WTC11 (cell line): ENCODE results near the gene RCAN3.

ENCODE experiments used
- JUN ChIP-seq: sonication (generic); formaldehyde crosslinking; IDR thresholded peaks from 2 replicates; pipeline ENCODE4 v1.8.0; 2023; ENCODE audit warnings: mild to moderate bottlenecking, missing genetic modification reagents
- KAT7 ChIP-seq: sonication (generic); formaldehyde crosslinking; IDR thresholded peaks from 2 replicates; pipeline ENCODE4 v1.8.1; 2023; ENCODE audit warnings: missing genetic modification reagents, mild to moderate bottlenecking, borderline replicate concordance
- NFYB ChIP-seq: sonication (generic); formaldehyde crosslinking; conservative IDR thresholded peaks from 2 replicates; pipeline ENCODE4 v1.8.0; 2022; ENCODE audit warnings: low read depth, missing genetic modification reagents
- NR2C2 ChIP-seq: sonication (generic); formaldehyde crosslinking; IDR thresholded peaks from 2 replicates; pipeline ENCODE4 v1.8.0; 2022; ENCODE audit warnings: mild to moderate bottlenecking, missing genetic modification reagents
- TEAD4 ChIP-seq: sonication (generic); formaldehyde crosslinking; IDR thresholded peaks from 2 replicates; pipeline ENCODE4 v1.8.0; 2022; ENCODE audit warnings: mild to moderate bottlenecking, missing genetic modification reagents
- ZBTB21 ChIP-seq: sonication (generic); formaldehyde crosslinking; IDR thresholded peaks from 2 replicates; pipeline ENCODE4 v1.8.1; 2023; ENCODE audit warnings: mild to moderate bottlenecking, missing genetic modification reagents, borderline replicate concordance
- TF ChIP-seq, protein P1 (sequence below): fragments of 200-600 bp; IDR thresholded peaks from 2 replicates; pipeline ENCODE4 v1.8.0; 2022; ENCODE audit warnings: antibody characterized with exemption
- TF ChIP-seq, protein P2 (sequence below): sonication (generic); formaldehyde crosslinking; IDR thresholded peaks from 2 replicates; pipeline ENCODE4 v1.8.1; 2023; ENCODE audit warnings: mild to moderate bottlenecking, missing genetic modification reagents, moderate library complexity
- TF ChIP-seq, protein P3 (sequence below): sonication (generic); formaldehyde crosslinking; IDR thresholded peaks from 2 replicates; pipeline ENCODE4 v1.8.1; 2023; ENCODE audit warnings: mild to moderate bottlenecking, missing genetic modification reagents
- TF ChIP-seq, protein P4 (sequence below): sonication (generic); formaldehyde crosslinking; IDR thresholded peaks from 2 replicates; pipeline ENCODE4 v1.8.0; 2022; ENCODE audit warnings: mild to moderate bottlenecking, missing genetic modification reagents
- TF ChIP-seq, protein P5 (sequence below): fragments of 250-450 bp; sonication (Bioruptor Pico); IDR thresholded peaks from 2 replicates; pipeline ENCODE4 v1.9.0; 2021; ENCODE audit warnings: mild to moderate bottlenecking

DNA sequence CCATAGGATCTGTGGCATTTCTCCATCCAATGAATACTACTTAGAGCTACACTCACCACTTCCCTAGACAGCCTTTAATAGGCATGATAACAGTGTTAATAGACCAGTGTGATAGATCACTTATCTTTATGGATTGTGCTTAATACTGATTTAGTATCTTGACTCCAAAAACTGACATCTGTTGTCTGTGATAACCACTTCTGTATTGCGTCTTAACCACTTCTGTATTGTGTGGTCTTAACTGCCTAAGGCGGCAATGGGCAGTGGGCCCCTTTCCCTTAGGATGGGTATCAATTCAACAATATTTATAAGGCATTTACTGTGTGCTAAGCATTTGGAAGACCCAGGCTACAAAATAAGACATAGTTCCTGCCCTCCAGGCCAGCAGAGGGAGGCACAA, 32.0 kb upstream of the RCAN3 start:
- TF ChIP-seq, protein P1, sequence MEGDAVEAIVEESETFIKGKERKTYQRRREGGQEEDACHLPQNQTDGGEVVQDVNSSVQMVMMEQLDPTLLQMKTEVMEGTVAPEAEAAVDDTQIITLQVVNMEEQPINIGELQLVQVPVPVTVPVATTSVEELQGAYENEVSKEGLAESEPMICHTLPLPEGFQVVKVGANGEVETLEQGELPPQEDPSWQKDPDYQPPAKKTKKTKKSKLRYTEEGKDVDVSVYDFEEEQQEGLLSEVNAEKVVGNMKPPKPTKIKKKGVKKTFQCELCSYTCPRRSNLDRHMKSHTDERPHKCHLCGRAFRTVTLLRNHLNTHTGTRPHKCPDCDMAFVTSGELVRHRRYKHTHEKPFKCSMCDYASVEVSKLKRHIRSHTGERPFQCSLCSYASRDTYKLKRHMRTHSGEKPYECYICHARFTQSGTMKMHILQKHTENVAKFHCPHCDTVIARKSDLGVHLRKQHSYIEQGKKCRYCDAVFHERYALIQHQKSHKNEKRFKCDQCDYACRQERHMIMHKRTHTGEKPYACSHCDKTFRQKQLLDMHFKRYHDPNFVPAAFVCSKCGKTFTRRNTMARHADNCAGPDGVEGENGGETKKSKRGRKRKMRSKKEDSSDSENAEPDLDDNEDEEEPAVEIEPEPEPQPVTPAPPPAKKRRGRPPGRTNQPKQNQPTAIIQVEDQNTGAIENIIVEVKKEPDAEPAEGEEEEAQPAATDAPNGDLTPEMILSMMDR = no peak
- no peak for TF ChIP-seq NFYB (CRISPR knock-in tag)
- TF ChIP-seq KAT7 = no peak
- TF ChIP-seq, protein P2, sequence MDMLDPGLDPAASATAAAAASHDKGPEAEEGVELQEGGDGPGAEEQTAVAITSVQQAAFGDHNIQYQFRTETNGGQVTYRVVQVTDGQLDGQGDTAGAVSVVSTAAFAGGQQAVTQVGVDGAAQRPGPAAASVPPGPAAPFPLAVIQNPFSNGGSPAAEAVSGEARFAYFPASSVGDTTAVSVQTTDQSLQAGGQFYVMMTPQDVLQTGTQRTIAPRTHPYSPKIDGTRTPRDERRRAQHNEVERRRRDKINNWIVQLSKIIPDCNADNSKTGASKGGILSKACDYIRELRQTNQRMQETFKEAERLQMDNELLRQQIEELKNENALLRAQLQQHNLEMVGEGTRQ (CRISPR knock-in tag) = no peak
- no peak for TF ChIP-seq NR2C2 (CRISPR knock-in tag)
- TF ChIP-seq JUN (CRISPR knock-in tag) = no peak
- no peak for TF ChIP-seq ZBTB21 (CRISPR knock-in tag)
- TF ChIP-seq, protein P3, sequence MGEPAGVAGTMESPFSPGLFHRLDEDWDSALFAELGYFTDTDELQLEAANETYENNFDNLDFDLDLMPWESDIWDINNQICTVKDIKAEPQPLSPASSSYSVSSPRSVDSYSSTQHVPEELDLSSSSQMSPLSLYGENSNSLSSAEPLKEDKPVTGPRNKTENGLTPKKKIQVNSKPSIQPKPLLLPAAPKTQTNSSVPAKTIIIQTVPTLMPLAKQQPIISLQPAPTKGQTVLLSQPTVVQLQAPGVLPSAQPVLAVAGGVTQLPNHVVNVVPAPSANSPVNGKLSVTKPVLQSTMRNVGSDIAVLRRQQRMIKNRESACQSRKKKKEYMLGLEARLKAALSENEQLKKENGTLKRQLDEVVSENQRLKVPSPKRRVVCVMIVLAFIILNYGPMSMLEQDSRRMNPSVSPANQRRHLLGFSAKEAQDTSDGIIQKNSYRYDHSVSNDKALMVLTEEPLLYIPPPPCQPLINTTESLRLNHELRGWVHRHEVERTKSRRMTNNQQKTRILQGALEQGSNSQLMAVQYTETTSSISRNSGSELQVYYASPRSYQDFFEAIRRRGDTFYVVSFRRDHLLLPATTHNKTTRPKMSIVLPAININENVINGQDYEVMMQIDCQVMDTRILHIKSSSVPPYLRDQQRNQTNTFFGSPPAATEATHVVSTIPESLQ = no peak
- no peak for TF ChIP-seq TEAD4 (CRISPR knock-in tag)
- TF ChIP-seq, protein P4, sequence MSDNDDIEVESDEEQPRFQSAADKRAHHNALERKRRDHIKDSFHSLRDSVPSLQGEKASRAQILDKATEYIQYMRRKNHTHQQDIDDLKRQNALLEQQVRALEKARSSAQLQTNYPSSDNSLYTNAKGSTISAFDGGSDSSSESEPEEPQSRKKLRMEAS (CRISPR knock-in tag) = no peak
- TF ChIP-seq, protein P5, sequence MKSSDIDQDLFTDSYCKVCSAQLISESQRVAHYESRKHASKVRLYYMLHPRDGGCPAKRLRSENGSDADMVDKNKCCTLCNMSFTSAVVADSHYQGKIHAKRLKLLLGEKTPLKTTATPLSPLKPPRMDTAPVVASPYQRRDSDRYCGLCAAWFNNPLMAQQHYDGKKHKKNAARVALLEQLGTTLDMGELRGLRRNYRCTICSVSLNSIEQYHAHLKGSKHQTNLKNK (CRISPR knock-in tag) = no peak
